Gastrocnemius medialis (tissue), 4 donors: ENCODE data around the gene HDAC4.

ENCODE experiments used
- CTCF ChIP-seq, 5 experiments: fragments of 450-650 bp in 3 of 5; fragments of 200-600 bp in 2 of 5; sonication (generic) in 2 of 5; IDR thresholded peaks in 4 of 5; conservative IDR thresholded peaks in 1 of 5; 1 replicate in 4 of 5; 2 replicates in 1 of 5; pipeline ENCODE4 v1.5.1; 2016 to 2019; ENCODE audit warnings: antibody characterized with exemption in 5 of 5, mild to moderate bottlenecking in 3 of 5, moderate library complexity in 3 of 5
- POLR2A ChIP-seq, 2 donors: fragments of 450-650 bp; IDR thresholded peaks; one replicate each; pipeline ENCODE4 v1.6.1; 2017; ENCODE audit warnings: antibody characterized with exemption in 2 of 2, mild to moderate bottlenecking in 2 of 2, moderate library complexity in 2 of 2

- TF ChIP-seq CTCF (IDR thresholded peaks at IDR 0.05 in 4 of 5, conservative IDR thresholded peaks at IDR 0.05 in 1 of 5) (no peak), POLR2A (IDR thresholded peaks at IDR 0.05) (no peak)
Observed at GRCh38 chr2:239432174-239432573, 31.4 kb upstream of the HDAC4 start.
